K562 (cell line): ENCODE data around the gene PAFAH1B1. TPM values are rescaled to one million over a fixed set of nuclear protein-coding genes. Genes with fewer than 3 reads are reported as not detected.

Source experiments
- ATAC-seq: fragments of 200-7000 bp; cut with Tn5 transposase; 3 replicates; pipeline ENCODE4 v1.9.1; 2020; ENCODE audit warnings: moderate library complexity
- BruUV-seq: library from RNA; stranded (reverse); fragments of 400-500 nt; replicated peaks from 2 replicates; lab custom pipeline; 2021; lab: Mats Ljungman, UMichigan
- CTCF ChIA-PET: fragments of 300-600 bp; formaldehyde crosslinking; extraction: SDS; loops from one replicate; lab custom pipeline; 2021; ENCODE audit warnings: low intra/inter-chr PET ratio; lab: Yijun Ruan, JAX
- POLR2A ChIA-PET: fragments of 300-600, 350-650 bp; sonication (Branson Sonifier 250); formaldehyde crosslinking; extraction: SDS; loops from one replicate; lab custom pipeline; 2021; ENCODE audit warnings: antibody characterized with exemption, inconsistent platforms; lab: Yijun Ruan, JAX
- DNase-seq, 4 experiments: peaks; one replicate each; pipeline versions ENCODE4 v3.0.0 to v3.0.0-alpha.2; 2011 to 2018; ENCODE audit warnings: low spot score in 3 of 4, mixed read lengths in 3 of 4; ENCODE audit errors: extremely low read depth in 1 of 4
- FAIRE-seq: peaks from 2 replicates; lab custom pipeline; 2011; peaks lifted over from hg19 to GRCh38; lab: Jason Lieb, UNC
- H2AFZ ChIP-seq: 2 replicates; pipeline ENCODE4 v1.6.0; 2011; ENCODE audit warnings: low read depth, low read length, control low read depth, inconsistent platforms
- H3K27ac ChIP-seq: fragments of 200-600 bp; 3 replicates; pipeline ENCODE4 v1.8.0; 2011; ENCODE audit warnings: low read depth, mild to moderate bottlenecking, control low read depth, inconsistent platforms, low read length, moderate library complexity, mixed read lengths; ENCODE audit errors: extremely low read depth
- H3K27me3 ChIP-seq, 2 experiments: fragments of 300-600 bp in 1 of 2; 2 replicates in 1 of 2; 3 replicates in 1 of 2; pipeline versions ENCODE4 v1.6.0 to v1.8.0; 2011; ENCODE audit warnings: inconsistent platforms in 2 of 2, low read length in 2 of 2, mild to moderate bottlenecking in 1 of 2, mixed read lengths in 1 of 2, moderate library complexity in 1 of 2; ENCODE audit not compliant: control insufficient read depth in 2 of 2, insufficient read depth in 2 of 2
- H3K36me3 ChIP-seq: fragments of 300-600 bp; 3 replicates; pipeline ENCODE4 v1.8.0; 2011; ENCODE audit warnings: mild to moderate bottlenecking, low read length, inconsistent platforms; ENCODE audit not compliant: control insufficient read depth, insufficient read depth
- H3K4me1 ChIP-seq, 2 experiments: fragments of 200-600 bp in 1 of 2; replicated peaks in 1 of 2; 2 replicates in 1 of 2; 3 replicates in 1 of 2; pipeline versions ENCODE4 v1.5.1 to v1.8.0; 2011; ENCODE audit warnings: inconsistent platforms in 2 of 2, low read length in 2 of 2, mild to moderate bottlenecking in 1 of 2, mixed read lengths in 1 of 2, moderate library complexity in 1 of 2; ENCODE audit not compliant: control insufficient read depth in 2 of 2, insufficient read depth in 2 of 2
- H3K4me2 ChIP-seq: 2 replicates; pipeline ENCODE4 v1.6.1; 2011; ENCODE audit warnings: low read length, control low read depth, inconsistent platforms, mixed read lengths; ENCODE audit not compliant: insufficient read depth
- H3K4me3 ChIP-seq: fragments of 200-600 bp; sonication (generic), shearing (Covaris generic); 2 replicates; pipeline ENCODE4 v1.5.1; 2016; ENCODE audit warnings: control low read depth, inconsistent platforms
- H3K79me2 ChIP-seq: fragments of 200-600 bp; 3 replicates; pipeline ENCODE4 v1.8.0; 2011; ENCODE audit warnings: low read length, inconsistent platforms; ENCODE audit not compliant: control insufficient read depth, insufficient read depth
- H3K9ac ChIP-seq, 2 experiments: 2 replicates each; pipeline versions ENCODE4 v1.6.0 to v1.6.1; 2011; ENCODE audit warnings: low read depth in 2 of 2, low read length in 2 of 2, control low read depth in 1 of 2, inconsistent platforms in 1 of 2, mild to moderate bottlenecking in 1 of 2, mixed read lengths in 1 of 2; ENCODE audit not compliant: insufficient read depth in 1 of 2
- H3K9me1 ChIP-seq: one replicate; pipeline ENCODE4 v1.6.0; 2011; ENCODE audit warnings: inconsistent platforms, mild to moderate bottlenecking, low read length, moderate library complexity; ENCODE audit not compliant: control insufficient read depth, insufficient read depth
- H3K9me3 ChIP-seq: replicated peaks from 2 replicates; pipeline ENCODE4 v1.5.1; 2011; ENCODE audit warnings: low read depth, low read length, inconsistent platforms; ENCODE audit not compliant: control insufficient read depth, insufficient read depth
- H4K20me1 ChIP-seq: replicated peaks from 2 replicates; pipeline ENCODE4 v1.6.1; 2011; ENCODE audit warnings: low read length, inconsistent platforms, mixed read lengths; ENCODE audit not compliant: control insufficient read depth, insufficient read depth
- CUX1 ChIP-seq: fragments of 200-800 bp; sonication (Bioruptor generic); IDR thresholded peaks from 2 replicates; pipeline ENCODE4 v1.6.1; 2016; ENCODE audit warnings: missing genetic modification characterization, missing compliant biosample characterization
- HMG20B ChIP-seq: fragments of 250-450 bp; sonication (Bioruptor Pico); IDR thresholded peaks from 2 replicates; pipeline ENCODE4 v1.5.0; 2021; ENCODE audit warnings: mild to moderate bottlenecking
- HOXB6 ChIP-seq: fragments of 250-450 bp; sonication (Bioruptor Pico); IDR thresholded peaks from 2 replicates; pipeline ENCODE4 v1.5.1; 2022; ENCODE audit warnings: mild to moderate bottlenecking, borderline replicate concordance
- KLF6 ChIP-seq: fragments of 250-450 bp; sonication (Bioruptor Pico); IDR thresholded peaks from 2 replicates; pipeline ENCODE4 v1.4.0; 2020; ENCODE audit warnings: mild to moderate bottlenecking, moderate library complexity, borderline replicate concordance
- NCOA6 ChIP-seq: fragments of 450-650 bp; IDR thresholded peaks from 2 replicates; pipeline ENCODE4 v1.6.1; 2017; ENCODE audit warnings: mild to moderate bottlenecking
- NR0B1 ChIP-seq: fragments of 450-650 bp; IDR thresholded peaks from one replicate; pipeline ENCODE4 v1.6.1; 2018; ENCODE audit warnings: mild to moderate bottlenecking, moderate library complexity; ENCODE audit not compliant: partially characterized antibody
- POLR2AphosphoS2 ChIP-seq: IDR thresholded peaks from 2 replicates; pipeline ENCODE4 v1.6.1; 2012; ENCODE audit warnings: low read length, improper control_type of control experiment
- POLR2G ChIP-seq: fragments of 200-400 bp; formaldehyde crosslinking; IDR thresholded peaks from 2 replicates; pipeline ENCODE4 v1.6.1; 2017; ENCODE audit warnings: low read depth, mild to moderate bottlenecking, antibody characterized with exemption, low read length, moderate library complexity
- RBM17 ChIP-seq: fragments of 200-400 bp; formaldehyde crosslinking; IDR thresholded peaks from 2 replicates; pipeline ENCODE4 v1.6.1; 2017; ENCODE audit warnings: low read depth, mild to moderate bottlenecking, low read length, borderline replicate concordance
- RFX1 ChIP-seq: fragments of 450-650 bp; IDR thresholded peaks from 2 replicates; pipeline ENCODE4 v1.6.1; 2016; ENCODE audit warnings: mild to moderate bottlenecking, moderate library complexity
- SNRNP70 ChIP-seq: fragments of 200-400 bp; formaldehyde crosslinking; optimal IDR thresholded peaks from 2 replicates; pipeline ENCODE3; 2017; ENCODE audit warnings: low read depth, low read length
- STAT5B ChIP-seq: fragments of 250-450 bp; sonication (Bioruptor Pico); IDR thresholded peaks from 2 replicates; pipeline ENCODE4 v1.8.0; 2021; ENCODE audit warnings: mild to moderate bottlenecking, inconsistent platforms
- XRCC4 ChIP-seq: IDR thresholded peaks from one replicate; pipeline ENCODE4 v1.6.1; 2011; ENCODE audit not compliant: insufficient read depth, insufficient read length; ENCODE audit errors: extremely low read depth
- ZC3H8 ChIP-seq: fragments of 450-650 bp; IDR thresholded peaks from 2 replicates; pipeline ENCODE4 v1.6.1; 2017
- ZNF449 ChIP-seq: fragments of 250-450 bp; sonication (Bioruptor Pico); IDR thresholded peaks from 2 replicates; pipeline ENCODE4 v1.8.0; 2022; ENCODE audit warnings: moderate library complexity, mild to moderate bottlenecking, inconsistent platforms
- ZNF668 ChIP-seq: fragments of 250-450 bp; sonication (Bioruptor Pico); IDR thresholded peaks from 2 replicates; pipeline ENCODE4 v1.8.0; 2022; ENCODE audit warnings: mild to moderate bottlenecking, inconsistent platforms
- WGBS: fragments of 100-300 bp; shearing (Covaris generic); methylation state at CpG from one replicate; pipeline ENCODE4 v1.1.6; 2016; ENCODE audit warnings: low coverage, mixed read lengths; ENCODE audit not compliant: insufficient coverage; ENCODE audit errors: missing lambda C conversion rate; 5-methylcytosine and 5-hydroxymethylcytosine counted together
- in situ Hi-C: fragments of 300-500 bp; cut with MboI; formaldehyde crosslinking; loops from 4 replicates; pipeline ENCODE4 v1.15.0; 2018; ENCODE audit warnings: inconsistent platforms, mixed read lengths
- intact Hi-C: fragments of 100-400 bp; cut with micrococcal nuclease; formaldehyde crosslinking; loops from 2 replicates; pipeline ENCODE4 v1.14.2; 2022
- polyA plus RNA-seq, 8 experiments: library from polyadenylated mRNA; depleted of rRNA in 4 of 8; stranded (reverse) in 5 of 8; unstranded in 3 of 8; fragments of >200 nt; fragmentation: Nextera tagmentation in 2 of 8; fragmentation: Illumina TruSeq in 1 of 8; extraction: Ambion mirVana in 2 of 8; extraction: Trizol in 1 of 8; gene quantifications; 2 replicates each; pipeline versions ENCODE4 v1.2.1 to v1.2.3, GENCODE V29; 2011 to 2014; ENCODE audit warnings: inconsistent platforms in 1 of 8, missing spikeins in 1 of 8
- total RNA-seq, 7 experiments: library from RNA; depleted of rRNA in 6 of 7; stranded (reverse); fragments of >200 nt in 6 of 7; fragmentation: Illumina TruSeq in 2 of 7; extraction: Trizol in 2 of 7; gene quantifications; 2 replicates each; pipeline versions ENCODE4 v1.2.1 to v1.2.3, GENCODE V29; 2011 to 2021; ENCODE audit warnings: low replicate concordance in 1 of 7

PAFAH1B1 gene
- total and polyA plus RNA-seq, 9 of the 15 experiments (the other 6 are each of a cell fraction or from before 2014, with no cell fraction given): 23.3 to 66.4 (median 40.2) TPM

GRCh38 chr17:2705263-2705662, 111.8 kb downstream of the PAFAH1B1 start:
- ChIA-PET POLR2A (interaction anchor here (1.2 to 1.4 kb wide), 2 partner anchors 9 to 10 kb away, joined by 4 read pairs; no protein-coding TSS in a partner anchor), CTCF (no interaction called here)
- in situ Hi-C loops (no loop called here), intact Hi-C loops (no loop called here)
- TF ChIP-seq ZNF449 (no peak), NR0B1 (no peak), NCOA6 (no peak), XRCC4 (no peak), STAT5B (CRISPR knock-in tag) (no peak), HOXB6 (CRISPR knock-in tag) (no peak), RBM17 (no peak), RFX1 (no peak), HMG20B (CRISPR knock-in tag) (no peak), POLR2AphosphoS2 (no peak), ZNF668 (CRISPR knock-in tag) (no peak), POLR2G (no peak), KLF6 (CRISPR knock-in tag) (no peak), SNRNP70 (no peak), CUX1 (CRISPR knock-in tag) (no peak), ZC3H8 (no peak)
- no peaks in the 10 kb centered on the region for H3K9me3 ChIP-seq
- H3K4me1 ChIP-seq: peaks cover 10 to 35% of the 10 kb centered on the region in 2 experiments; a peak in 4 of 5 replicates
- no TSS peak for BruUV-seq
- H3K27me3 ChIP-seq: no peaks in the 10 kb centered on the region
- no peak overlapping the region for H3K4me2 ChIP-seq
- DNase-seq (no peak), FAIRE-seq (no peak), ATAC-seq (no peak)
- H3K79me2 ChIP-seq: peaks cover 59% of the 10 kb centered on the region
- peaks cover 17% of the 10 kb centered on the region for H4K20me1 ChIP-seq
- no peak overlapping the region for H2AFZ ChIP-seq
- no peak overlapping the region for H3K4me3 ChIP-seq
- no peak overlapping the region; a peak in 1 of 4 replicates for H3K9ac ChIP-seq
- no peak overlapping the region for H3K27ac ChIP-seq
- whole genome bisulfite sequencing: 82% methylated on average over 4 of the region's 7 CpGs
- peaks cover 87% of the 10 kb centered on the region; the same call in 1 of the 3 replicates for H3K36me3 ChIP-seq
- H3K9me1 ChIP-seq: peaks cover 5% of the 10 kb centered on the region
